Neural progenitor cell (in vitro differentiated cells): ENCODE data around the gene EPS8L1.

Source experiments
- CTCF ChIP-seq: fragments of 200-600 bp; sonication (generic); IDR thresholded peaks from 2 replicates; pipeline ENCODE4 v1.5.1; 2017; ENCODE audit warnings: antibody characterized with exemption, mild to moderate bottlenecking
- EZH2 ChIP-seq: fragments of 200-600 bp; sonication (generic); IDR thresholded peaks from 2 replicates; pipeline ENCODE4 v1.6.1; 2017; ENCODE audit warnings: antibody characterized with exemption, mild to moderate bottlenecking, moderate library complexity

GRCh38 chr19:55076321-55076720, 652 bp downstream of the EPS8L1 start:
- TF ChIP-seq CTCF (no peak), EZH2 (no peak)
